Activated T-cell treated with anti-CD3 and anti-CD28 coated beads for 24 hours (primary cell): ENCODE results near the gene CASK.

ENCODE experiments used
- DNase-seq: peaks from one replicate; pipeline ENCODE4 v3.0.0-alpha.2; 2020; ENCODE audit warnings: low read depth

Gene CASK

GRCh38 chrX:41561045-41561444, 362.3 kb downstream of the CASK start:
- DNase-seq, result peak; percentile 16

GRCh38 chrX:41559235-41560052, 363.9 kb downstream of the CASK start:
- DNase-seq, result no peak

GRCh38 chrX:41558531-41558930, 364.8 kb downstream of the CASK start:
- no peak for DNase-seq

GRCh38 chrX:41556958-41557357, 366.4 kb downstream of the CASK start:
- no peak for DNase-seq

- no peak for DNase-seq
These were observed 369.7 kb downstream of the CASK start for GRCh38 chrX:41553688-41554087.

- DNase-seq, result no peak
These were observed 374.9 kb downstream of the CASK start for GRCh38 chrX:41548411-41548810.

GRCh38 chrX:41543668-41544067, 379.7 kb downstream of the CASK start:
- no peak for DNase-seq

- DNase-seq, result no peak
These were observed 380.3 kb downstream of the CASK start for GRCh38 chrX:41543025-41543424.

- DNase-seq, result no peak
These were observed 380.8 kb downstream of the CASK start for GRCh38 chrX:41542536-41542935.

- DNase-seq, result no peak
These were observed 381.2 kb downstream of the CASK start for GRCh38 chrX:41542135-41542534.

GRCh38 chrX:41541386-41541785, 382.0 kb downstream of the CASK start:
- no peak for DNase-seq

- no peak for DNase-seq
These were observed 384.6 kb downstream of the CASK start for GRCh38 chrX:41538707-41539106.

- DNase-seq, result no peak
These were observed 393.3 kb downstream of the CASK start for GRCh38 chrX:41530085-41530484.

- no peak for DNase-seq
These were observed 394.1 kb downstream of the CASK start for GRCh38 chrX:41529221-41529620.

- DNase-seq, result no peak
These were observed 394.6 kb downstream of the CASK start for GRCh38 chrX:41528784-41529183.

GRCh38 chrX:41526925-41527324, 396.4 kb downstream of the CASK start:
- no peak for DNase-seq

GRCh38 chrX:41526271-41526670, 397.1 kb downstream of the CASK start:
- DNase-seq, result no peak

GRCh38 chrX:41522671-41523070, 400.7 kb downstream of the CASK start:
- DNase-seq, result no peak

- no peak for DNase-seq
These were observed 401.3 kb downstream of the CASK start for GRCh38 chrX:41522081-41522480.

- no peak for DNase-seq
These were observed 403.9 kb downstream of the CASK start for GRCh38 chrX:41519468-41519867.

GRCh38 chrX:41518841-41519220, 404.5 kb downstream of the CASK start:
- no peak for DNase-seq

GRCh38 chrX:41518127-41518840, 405.1 kb downstream of the CASK start:
- peak; percentile 7 for DNase-seq

- DNase-seq, result no peak
These were observed 406.2 kb downstream of the CASK start for GRCh38 chrX:41516999-41517765.
